Ovary (tissue), 9 donors: ENCODE data around the gene GBF1. TPM values are rescaled to one million over a fixed set of nuclear protein-coding genes. Genes with fewer than 3 reads are reported as not detected.

Experiments used
- DNase-seq, 5 donors: peaks; one replicate each; pipeline ENCODE4 v3.0.0-alpha.2; 2019 to 2020
- H3K27ac ChIP-seq, 2 donors: fragments of 200-600 bp; one replicate each; pipeline versions ENCODE4 v1.5.1 to v1.8.0; 2019 to 2022
- H3K27me3 ChIP-seq: fragments of 200-600 bp; one replicate; pipeline ENCODE4 v1.8.0; 2022
- H3K36me3 ChIP-seq: fragments of 200-600 bp; sonication (generic); one replicate; pipeline ENCODE4 v1.5.1; 2019
- H3K4me1 ChIP-seq: one replicate; pipeline ENCODE4 v1.8.1; 2013; ENCODE audit warnings: mild to moderate bottlenecking, moderate library complexity; ENCODE audit not compliant: insufficient read depth
- H3K4me3 ChIP-seq: fragments of 200-600 bp; sonication (generic); one replicate; pipeline ENCODE4 v1.5.1; 2017
- H3K9me3 ChIP-seq, 2 donors: fragments of 200-600 bp in 1 of 2; sonication (generic) in 1 of 2; one replicate each; pipeline versions ENCODE4 v1.5.1 to v1.8.1; 2013 to 2019; ENCODE audit warnings: mild to moderate bottlenecking in 1 of 2, moderate library complexity in 1 of 2
- EP300 ChIP-seq: sonication (generic); formaldehyde crosslinking; IDR thresholded peaks from one replicate; pipeline ENCODE4 v1.6.1; 2017; ENCODE audit warnings: antibody characterized with exemption
- POLR2A ChIP-seq: fragments of 450-650 bp; IDR thresholded peaks from one replicate; pipeline ENCODE4 v1.6.1; 2017; ENCODE audit warnings: antibody characterized with exemption, mild to moderate bottlenecking, moderate library complexity
- WGBS, 3 donors: extraction: QIAGEN DNeasy Blood & Tissue Kit in 1 of 3; methylation state at CpG; one replicate each; pipeline versions ENCODE4 v1.1.5 to v1.1.7; 2013 to 2017; 5-methylcytosine and 5-hydroxymethylcytosine counted together
- intact Hi-C, 4 donors: fragments of 100-400 bp; cut with DNase I; formaldehyde crosslinking; loops; one replicate each; pipeline versions ENCODE4 v1.11.0 to v1.15.1; 2022 to 2023
- polyA plus RNA-seq, 2 donors: library from polyadenylated mRNA; stranded (reverse); fragments of 200-250 nt in 1 of 2; fragments of 350-450 nt in 1 of 2; fragmentation: Illumina TruSeq in 1 of 2; extraction: RNeasy Lipid Tissue Mini Kit (QIAGEN cat#74804) in 1 of 2; gene quantifications; one replicate each; pipeline ENCODE4 v1.2.3, GENCODE V29; 2013 to 2014
- total RNA-seq, 7 donors: library from RNA; depleted of rRNA in 2 of 7; stranded (reverse); fragments of >200 nt in 2 of 7; fragmentation: NEBNext Ultra II Directional in 3 of 7; extraction: Animal tissue kit (Norgen Biotek cat#: 25700) in 3 of 7; gene quantifications; one replicate each; pipeline versions ENCODE4 v1.1.0 to v1.2.4, GENCODE V29; 2016 to 2023
- TF ChIP-seq, protein P1 (sequence below), 3 donors: fragments of 450-650 bp in 2 of 3; fragments of 200-600 bp in 1 of 3; IDR thresholded peaks; one replicate each; pipeline versions ENCODE4 v1.5.1 to v1.8.0; 2016 to 2022; ENCODE audit warnings: antibody characterized with exemption in 3 of 3, mild to moderate bottlenecking in 1 of 3
- donor health status: DM: no; HTN: no; CAD: no; lungs with moderate emphysema.
- donor health status: DM: no; HTN: no; CAD: no.
- donor health status: Bipolar disorder and iron deficiency.
- donor health status: DM: yes; HTN: yes; CAD: no.
- donor health status: DM: no; HTN: no; CAD: no.
- donor health status: DM: yes; HTN: yes; CAD: no.

The GBF1 gene
- total and polyA plus RNA-seq, 9 donors = 13.2 to 43.2 (median 34.4) TPM

DNA sequence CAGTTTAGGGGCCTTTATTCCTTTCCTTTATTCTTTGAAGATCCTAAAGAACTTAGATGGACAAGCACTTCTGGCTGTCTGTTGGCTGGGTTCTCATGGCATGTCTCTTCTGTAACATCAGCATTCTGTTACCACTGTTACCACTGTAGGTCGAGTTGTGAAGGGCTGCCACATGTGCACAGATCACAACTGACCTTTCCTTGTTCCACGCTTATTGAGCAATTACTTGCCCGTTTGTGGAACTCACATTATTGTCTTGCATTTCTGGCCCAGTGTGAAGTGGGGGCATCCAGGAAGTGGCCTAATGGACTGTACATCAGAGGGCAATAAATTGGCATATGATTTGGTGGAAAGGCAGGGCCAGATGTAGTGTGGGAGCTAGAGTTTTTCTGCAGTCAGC is 23.7 kb downstream of the GBF1 start:
- no peaks in the 10 kb centered on the region for H3K36me3 ChIP-seq
- peaks cover 4% of the 10 kb centered on the region for H3K4me1 ChIP-seq
- no peaks in the 10 kb centered on the region for H3K9me3 ChIP-seq
- 49 to 52% (median 51%) methylated on average over 3 of the region's 3 CpGs for WGBS, 3 donors
- TF ChIP-seq POLR2A (no peak), EP300 (no peak)
- TF ChIP-seq, protein P1, sequence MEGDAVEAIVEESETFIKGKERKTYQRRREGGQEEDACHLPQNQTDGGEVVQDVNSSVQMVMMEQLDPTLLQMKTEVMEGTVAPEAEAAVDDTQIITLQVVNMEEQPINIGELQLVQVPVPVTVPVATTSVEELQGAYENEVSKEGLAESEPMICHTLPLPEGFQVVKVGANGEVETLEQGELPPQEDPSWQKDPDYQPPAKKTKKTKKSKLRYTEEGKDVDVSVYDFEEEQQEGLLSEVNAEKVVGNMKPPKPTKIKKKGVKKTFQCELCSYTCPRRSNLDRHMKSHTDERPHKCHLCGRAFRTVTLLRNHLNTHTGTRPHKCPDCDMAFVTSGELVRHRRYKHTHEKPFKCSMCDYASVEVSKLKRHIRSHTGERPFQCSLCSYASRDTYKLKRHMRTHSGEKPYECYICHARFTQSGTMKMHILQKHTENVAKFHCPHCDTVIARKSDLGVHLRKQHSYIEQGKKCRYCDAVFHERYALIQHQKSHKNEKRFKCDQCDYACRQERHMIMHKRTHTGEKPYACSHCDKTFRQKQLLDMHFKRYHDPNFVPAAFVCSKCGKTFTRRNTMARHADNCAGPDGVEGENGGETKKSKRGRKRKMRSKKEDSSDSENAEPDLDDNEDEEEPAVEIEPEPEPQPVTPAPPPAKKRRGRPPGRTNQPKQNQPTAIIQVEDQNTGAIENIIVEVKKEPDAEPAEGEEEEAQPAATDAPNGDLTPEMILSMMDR (IDR thresholded peaks at IDR 0.05) = no peak
- intact Hi-C loops = no loop called here
- no peaks in the 10 kb centered on the region for H3K27me3 ChIP-seq
- H3K4me3 ChIP-seq = no peak overlapping the region
- no peak for DNase-seq
- H3K27ac ChIP-seq = no peak overlapping the region

DNA sequence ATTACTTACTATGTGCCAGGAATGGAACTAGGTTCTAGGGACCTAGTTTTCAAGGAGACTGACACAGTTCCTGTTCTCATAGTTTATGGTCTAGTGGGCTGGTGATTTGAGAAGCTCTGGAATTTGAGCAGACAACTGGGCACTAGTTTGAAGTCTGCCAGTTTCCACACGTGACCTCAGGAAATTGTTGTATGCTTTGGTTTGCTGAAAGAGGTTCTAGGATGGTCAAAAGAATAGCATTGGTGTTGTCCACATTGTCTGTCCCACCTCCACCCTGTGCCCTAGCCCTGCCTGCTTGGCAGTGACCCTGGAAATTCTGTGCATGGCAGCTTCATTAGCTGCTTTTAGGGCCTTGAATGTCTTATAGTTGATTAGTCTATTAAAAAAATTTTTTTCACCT is 28.7 kb downstream of the GBF1 start:
- H3K36me3 ChIP-seq = no peaks in the 10 kb centered on the region
- 71 to 97% (median 89%) methylated on average over 1 of the region's 1 CpG for WGBS, 3 donors
- H3K27me3 ChIP-seq = no peaks in the 10 kb centered on the region
- no peak overlapping the region for H3K27ac ChIP-seq
- no peaks in the 10 kb centered on the region for H3K9me3 ChIP-seq
- H3K4me1 ChIP-seq = peaks cover 2% of the 10 kb centered on the region
- intact Hi-C loops = no loop called here
- no peak overlapping the region for H3K4me3 ChIP-seq
- no peak for TF ChIP-seq POLR2A
- TF ChIP-seq EP300 = no peak
- TF ChIP-seq, protein P1 (IDR thresholded peaks at IDR 0.05) = no peak
- DNase-seq = no peak

DNA sequence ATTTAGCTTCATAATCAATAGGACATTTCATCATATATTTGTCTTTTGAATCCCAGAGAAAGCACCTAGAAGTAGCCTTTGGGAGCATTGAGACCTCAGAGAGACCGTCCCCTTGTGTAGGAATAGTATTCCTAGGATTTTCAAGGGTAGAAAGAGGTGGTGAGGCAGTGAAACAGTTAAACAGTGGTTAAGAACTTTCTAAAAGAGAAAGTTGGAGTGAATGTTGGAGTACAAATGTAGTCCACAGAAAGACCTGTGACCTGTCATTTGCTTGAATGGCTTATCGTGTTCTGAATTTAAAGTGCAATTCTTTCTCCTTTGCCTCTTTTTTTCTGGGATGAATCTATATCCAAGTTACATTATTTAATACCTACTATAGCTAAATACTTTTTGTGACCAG is 30.0 kb downstream of the GBF1 start:
- Histone ChIP-seq H3K27ac (no peak overlapping the region), H3K9me3 (no peaks in the 10 kb centered on the region), H3K4me1 (peaks cover 2% of the 10 kb centered on the region), H3K27me3 (no peaks in the 10 kb centered on the region), H3K4me3 (no peak overlapping the region), H3K36me3 (no peaks in the 10 kb centered on the region)
- TF ChIP-seq EP300 = no peak
- no peak for TF ChIP-seq POLR2A
- TF ChIP-seq, protein P1 (IDR thresholded peaks at IDR 0.05) = no peak
- 88 to 90% (median 90%) methylated on average over 2 of the region's 2 CpGs for WGBS, 3 donors
- intact Hi-C loops = no loop called here
- no peak for DNase-seq

DNA sequence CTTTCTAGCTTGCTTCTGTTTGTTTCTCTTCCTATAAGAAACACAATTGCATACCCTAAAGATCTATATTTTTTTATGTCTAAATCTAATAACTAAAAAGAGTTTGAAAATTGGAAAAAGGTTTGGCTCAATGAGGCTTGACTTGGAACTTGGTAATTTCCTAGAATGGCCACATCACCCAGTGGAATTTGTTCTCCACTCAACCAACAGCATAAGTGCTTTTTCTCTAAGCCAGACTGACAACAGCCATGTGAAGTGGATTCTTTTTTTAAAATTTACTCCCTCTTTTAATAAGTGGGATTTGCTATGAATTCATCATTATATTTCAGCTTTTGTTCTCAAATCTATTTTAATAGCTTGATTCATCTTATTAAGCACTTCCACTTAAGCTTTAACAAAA is 33.8 kb downstream of the GBF1 start:
- Histone ChIP-seq H3K36me3 (no peaks in the 10 kb centered on the region), H3K4me1 (peaks cover 2% of the 10 kb centered on the region), H3K27ac (no peak overlapping the region), H3K4me3 (no peak overlapping the region), H3K27me3 (no peaks in the 10 kb centered on the region), H3K9me3 (no peaks in the 10 kb centered on the region)
- DNase-seq = no peak
- TF ChIP-seq POLR2A (no peak), EP300 (no peak)
- TF ChIP-seq, protein P1 (IDR thresholded peaks at IDR 0.05) = no peak
- intact Hi-C loops = no loop called here
